Fibroblast of lung (primary cell): Measurements from ENCODE around the gene EPYC. TPM values are rescaled to one million over a fixed set of nuclear protein-coding genes. Genes with fewer than 3 reads are reported as not detected.

ENCODE experiments used
- DNase-seq, 2 donors: peaks; one replicate each; pipeline versions ENCODE4 v3.0.0 to v3.0.0-alpha.2; 2010; ENCODE audit warnings: low read depth in 2 of 2
- H2AFZ ChIP-seq: 2 replicates; pipeline ENCODE4 v1.5.1; 2012; ENCODE audit warnings: low read length, control low read depth, inconsistent platforms
- H3K27ac ChIP-seq: 2 replicates; pipeline ENCODE4 v1.5.1; 2011; ENCODE audit warnings: low read length, control low read depth; ENCODE audit not compliant: insufficient read depth
- H3K27me3 ChIP-seq: 2 replicates; pipeline ENCODE4 v1.5.1; 2011; ENCODE audit warnings: mild to moderate bottlenecking, low read length; ENCODE audit not compliant: control insufficient read depth, insufficient read depth
- H3K36me3 ChIP-seq: 2 replicates; pipeline ENCODE4 v1.5.1; 2011; ENCODE audit warnings: low read length; ENCODE audit not compliant: control insufficient read depth, insufficient read depth
- H3K4me1 ChIP-seq: 2 replicates; pipeline ENCODE4 v1.5.1; 2011; ENCODE audit warnings: low read length; ENCODE audit not compliant: control insufficient read depth, insufficient read depth; ENCODE audit errors: extremely low read depth
- H3K4me2 ChIP-seq: 2 replicates; pipeline ENCODE4 v1.5.1; 2011; ENCODE audit warnings: low read length, control low read depth; ENCODE audit not compliant: insufficient read depth; ENCODE audit errors: extremely low read depth
- H3K4me3 ChIP-seq, 4 experiments: fragments of 200-600 bp in 1 of 4; sonication (generic) in 1 of 4; replicated peaks in 1 of 4; 2 replicates each; pipeline ENCODE4 v1.5.1; 2011 to 2016; ENCODE audit warnings: low read length in 4 of 4, low read depth in 3 of 4, mild to moderate bottlenecking in 3 of 4, control low read depth in 2 of 4, inconsistent platforms in 1 of 4, mixed read lengths in 1 of 4; ENCODE audit not compliant: insufficient read depth in 1 of 4; ENCODE audit errors: control extremely low read depth in 1 of 4
- H3K79me2 ChIP-seq: 2 replicates; pipeline ENCODE4 v1.5.1; 2012; ENCODE audit warnings: mild to moderate bottlenecking, low read length, inconsistent platforms; ENCODE audit not compliant: control insufficient read depth, insufficient read depth
- H3K9ac ChIP-seq: 2 replicates; pipeline ENCODE4 v1.5.1; 2011; ENCODE audit warnings: mild to moderate bottlenecking, low read length, control low read depth; ENCODE audit not compliant: insufficient read depth
- H3K9me3 ChIP-seq: 2 replicates; pipeline ENCODE4 v1.5.1; 2012; ENCODE audit warnings: low read depth, low read length; ENCODE audit not compliant: control insufficient read depth, insufficient read depth
- H4K20me1 ChIP-seq: 2 replicates; pipeline ENCODE4 v1.5.1; 2011; ENCODE audit warnings: low read length; ENCODE audit not compliant: control insufficient read depth, insufficient read depth; ENCODE audit errors: extremely low read depth
- EZH2 ChIP-seq: IDR thresholded peaks from 2 replicates; pipeline ENCODE4 v1.5.1; 2012; ENCODE audit warnings: low read length, control low read depth, mild to moderate bottlenecking; ENCODE audit errors: missing control alignments
- polyA plus RNA-seq, 2 donors: library from polyadenylated mRNA; depleted of rRNA in 1 of 2; stranded (reverse) in 1 of 2; unstranded in 1 of 2; fragments of >200 nt; gene quantifications; 2 replicates each; pipeline ENCODE4 v1.2.1, GENCODE V29; 2011 to 2012; ENCODE audit warnings: missing spikeins in 1 of 2
- total RNA-seq: library from RNA; depleted of rRNA; stranded (reverse); fragments of >200 nt; gene quantifications from 2 replicates; pipeline ENCODE4 v1.2.1, GENCODE V29; 2014
- TF ChIP-seq, protein P1 (sequence below), 2 donors: IDR thresholded peaks in 1 of 2; conservative IDR thresholded peaks in 1 of 2; 1 replicate in 1 of 2; 2 replicates in 1 of 2; pipeline ENCODE4 v1.5.1; 2011 to 2012; ENCODE audit warnings: low read length in 2 of 2, control low read depth in 1 of 2, inconsistent platforms in 1 of 2, low read depth in 1 of 2, mild to moderate bottlenecking in 1 of 2

Gene EPYC
- total and polyA plus RNA-seq, 2 donors (not counting 1 experiment from before 2014, with no cell fraction given), result 0.05 TPM; not detected in 1

DNA sequence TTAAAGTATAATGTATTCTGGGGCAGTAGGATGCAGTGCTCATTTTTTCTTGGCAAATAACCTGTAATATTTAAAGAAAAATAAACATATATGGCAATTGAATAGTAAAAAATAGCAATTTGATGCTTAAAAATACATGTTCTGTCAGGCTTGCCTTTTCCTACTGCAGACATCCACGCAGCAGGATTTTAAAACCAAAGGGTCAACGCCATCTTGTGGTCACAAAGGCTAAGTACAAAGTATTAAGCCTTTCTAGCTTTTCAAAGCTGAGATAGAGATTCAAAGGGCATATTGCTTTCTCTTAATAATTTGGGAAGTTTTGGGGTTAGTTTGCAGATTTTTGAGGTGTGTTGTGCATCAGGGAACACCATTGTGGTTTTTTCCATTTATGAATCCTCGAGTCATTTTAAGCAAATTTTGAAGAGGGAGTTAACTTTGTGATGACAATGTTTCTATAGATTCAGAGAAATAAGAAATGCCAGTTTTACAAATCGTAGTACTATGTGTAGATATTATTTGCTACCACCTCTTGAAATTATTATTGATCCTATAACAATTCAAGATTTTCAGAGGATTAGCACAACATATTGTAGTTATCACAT is 45.1 kb downstream of the EPYC start:
- no peak overlapping the region for H3K27ac ChIP-seq
- H3K4me3 ChIP-seq, result no peak overlapping the region
- H2AFZ ChIP-seq, result no peak overlapping the region
- no peaks in the 10 kb centered on the region for H3K36me3 ChIP-seq
- no peaks in the 10 kb centered on the region for H3K79me2 ChIP-seq
- H3K4me2 ChIP-seq, result no peak overlapping the region
- peak; percentile 37 to 72 for DNase-seq
- H3K9ac ChIP-seq, result no peak overlapping the region
- no peaks in the 10 kb centered on the region for H3K9me3 ChIP-seq
- H4K20me1 ChIP-seq, result no peaks in the 10 kb centered on the region
- no peaks in the 10 kb centered on the region for H3K4me1 ChIP-seq
- H3K27me3 ChIP-seq, result no peaks in the 10 kb centered on the region
- TF ChIP-seq, protein P1, sequence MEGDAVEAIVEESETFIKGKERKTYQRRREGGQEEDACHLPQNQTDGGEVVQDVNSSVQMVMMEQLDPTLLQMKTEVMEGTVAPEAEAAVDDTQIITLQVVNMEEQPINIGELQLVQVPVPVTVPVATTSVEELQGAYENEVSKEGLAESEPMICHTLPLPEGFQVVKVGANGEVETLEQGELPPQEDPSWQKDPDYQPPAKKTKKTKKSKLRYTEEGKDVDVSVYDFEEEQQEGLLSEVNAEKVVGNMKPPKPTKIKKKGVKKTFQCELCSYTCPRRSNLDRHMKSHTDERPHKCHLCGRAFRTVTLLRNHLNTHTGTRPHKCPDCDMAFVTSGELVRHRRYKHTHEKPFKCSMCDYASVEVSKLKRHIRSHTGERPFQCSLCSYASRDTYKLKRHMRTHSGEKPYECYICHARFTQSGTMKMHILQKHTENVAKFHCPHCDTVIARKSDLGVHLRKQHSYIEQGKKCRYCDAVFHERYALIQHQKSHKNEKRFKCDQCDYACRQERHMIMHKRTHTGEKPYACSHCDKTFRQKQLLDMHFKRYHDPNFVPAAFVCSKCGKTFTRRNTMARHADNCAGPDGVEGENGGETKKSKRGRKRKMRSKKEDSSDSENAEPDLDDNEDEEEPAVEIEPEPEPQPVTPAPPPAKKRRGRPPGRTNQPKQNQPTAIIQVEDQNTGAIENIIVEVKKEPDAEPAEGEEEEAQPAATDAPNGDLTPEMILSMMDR (conservative IDR thresholded peaks at IDR 0.05 in 1 of 2, IDR thresholded peaks at IDR 0.05 in 1 of 2; ENCODE audit: low read depth in 1 of 2, low read length in 2 of 2), result peak; percentile 73 to 82
- no peak for TF ChIP-seq EZH2

DNA sequence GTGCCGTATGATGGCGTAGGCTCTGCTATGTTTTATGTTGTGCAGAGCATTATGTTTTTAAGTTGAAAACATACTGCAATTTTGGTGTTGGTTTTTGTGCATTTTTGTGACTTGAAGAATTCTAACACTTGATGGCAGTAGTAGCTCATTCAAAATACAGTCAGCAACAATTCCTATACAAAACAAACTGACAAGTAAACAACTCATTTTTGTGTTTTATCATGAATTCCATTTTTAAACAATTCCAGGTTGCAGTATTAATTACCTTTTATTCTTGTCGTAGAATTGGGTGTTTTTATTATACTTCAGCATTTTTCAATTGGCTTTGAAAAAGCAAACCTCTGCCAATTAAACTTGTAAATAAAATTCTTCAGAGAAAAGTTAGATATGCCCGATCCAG is 45.7 kb downstream of the EPYC start:
- H3K27ac ChIP-seq, result no peak overlapping the region
- H3K36me3 ChIP-seq, result no peaks in the 10 kb centered on the region
- no peak for TF ChIP-seq EZH2
- TF ChIP-seq, protein P1 (conservative IDR thresholded peaks at IDR 0.05 in 1 of 2, IDR thresholded peaks at IDR 0.05 in 1 of 2; ENCODE audit: low read depth in 1 of 2, low read length in 2 of 2), result peak in 1 of 2 donors; percentile 32
- H3K27me3 ChIP-seq, result no peaks in the 10 kb centered on the region
- no peak overlapping the region for H3K9ac ChIP-seq
- H3K4me1 ChIP-seq, result no peaks in the 10 kb centered on the region
- DNase-seq, result peak in 1 of 2 donors; percentile 50
- H4K20me1 ChIP-seq, result no peaks in the 10 kb centered on the region
- H3K79me2 ChIP-seq, result no peaks in the 10 kb centered on the region
- H3K9me3 ChIP-seq, result no peaks in the 10 kb centered on the region
- no peak overlapping the region for H3K4me2 ChIP-seq
- H3K4me3 ChIP-seq, result no peak overlapping the region
- no peak overlapping the region for H2AFZ ChIP-seq

DNA sequence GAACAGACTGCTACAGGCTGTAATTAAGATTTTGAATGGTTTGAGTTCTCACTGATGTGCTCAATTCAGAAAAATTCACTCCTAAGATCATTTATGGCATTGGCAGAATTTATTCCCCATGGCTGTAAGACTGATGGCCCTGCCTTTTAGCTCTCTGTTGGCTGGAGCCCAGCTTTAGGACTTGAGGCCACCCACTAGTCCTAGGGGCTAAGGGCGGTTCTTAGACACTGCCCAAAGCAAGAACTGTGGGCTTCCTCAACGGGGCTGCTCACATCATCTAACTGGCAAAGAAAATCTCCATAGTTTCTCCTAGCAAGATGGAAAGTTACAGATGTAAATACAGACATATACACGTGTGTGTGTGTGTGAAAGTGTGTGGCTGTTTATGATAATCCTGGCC is 46.4 kb downstream of the EPYC start:
- Histone ChIP-seq H3K4me1 (no peaks in the 10 kb centered on the region), H3K27me3 (no peaks in the 10 kb centered on the region), H3K36me3 (no peaks in the 10 kb centered on the region), H3K27ac (no peak overlapping the region), H2AFZ (peak overlapping the region; percentile 52), H3K4me3 (no peak overlapping the region), H3K9me3 (no peaks in the 10 kb centered on the region), H3K9ac (no peak overlapping the region), H3K79me2 (no peaks in the 10 kb centered on the region), H4K20me1 (no peaks in the 10 kb centered on the region), H3K4me2 (no peak overlapping the region)
- no peak for TF ChIP-seq EZH2
- TF ChIP-seq, protein P1 (conservative IDR thresholded peaks at IDR 0.05 in 1 of 2, IDR thresholded peaks at IDR 0.05 in 1 of 2; ENCODE audit: low read depth in 1 of 2, low read length in 2 of 2), result no peak
- no peak for DNase-seq
